PFSK-1 (cell line): Measurements from ENCODE around the gene NEGR1.

Experiments
- FOXP2 ChIP-seq: optimal IDR thresholded peaks from 2 replicates; pipeline ENCODE3; 2011; ENCODE audit warnings: borderline replicate concordance, control low read depth, inconsistent platforms; ENCODE audit not compliant: insufficient read depth; ENCODE audit errors: extremely low read length, extremely low read depth
- POLR2AphosphoS5 ChIP-seq: IDR thresholded peaks from 2 replicates; pipeline ENCODE4 v1.6.1; 2012; ENCODE audit warnings: low read depth, mild to moderate bottlenecking, control low read depth, low read length, moderate library complexity
- SIN3A ChIP-seq: IDR thresholded peaks from 2 replicates; pipeline ENCODE4 v1.6.1; 2012; ENCODE audit warnings: mild to moderate bottlenecking, low read length, moderate library complexity, borderline replicate concordance; ENCODE audit not compliant: insufficient read depth
- TAF1 ChIP-seq: IDR thresholded peaks from 2 replicates; pipeline ENCODE4 v1.6.1; 2012; ENCODE audit warnings: low read length, control low read depth, borderline replicate concordance; ENCODE audit not compliant: insufficient read depth
- TF ChIP-seq, protein P1 (sequence below), 2 experiments: IDR thresholded peaks; 2 replicates each; pipeline versions ENCODE4 v1.6.1 to v1.8.0; 2011 to 2012; ENCODE audit warnings: low read depth in 2 of 2, low read length in 2 of 2, control low read depth in 1 of 2, inconsistent platforms in 1 of 2, mild to moderate bottlenecking in 1 of 2, moderate library complexity in 1 of 2; ENCODE audit not compliant: insufficient read depth in 1 of 2

NEGR1 gene

GRCh38 chr1:71785450-71785849, 496.9 kb downstream of the NEGR1 start:
- TF ChIP-seq POLR2AphosphoS5 (no peak), TAF1 (no peak), FOXP2 (no peak), SIN3A (no peak)
- TF ChIP-seq, protein P1, sequence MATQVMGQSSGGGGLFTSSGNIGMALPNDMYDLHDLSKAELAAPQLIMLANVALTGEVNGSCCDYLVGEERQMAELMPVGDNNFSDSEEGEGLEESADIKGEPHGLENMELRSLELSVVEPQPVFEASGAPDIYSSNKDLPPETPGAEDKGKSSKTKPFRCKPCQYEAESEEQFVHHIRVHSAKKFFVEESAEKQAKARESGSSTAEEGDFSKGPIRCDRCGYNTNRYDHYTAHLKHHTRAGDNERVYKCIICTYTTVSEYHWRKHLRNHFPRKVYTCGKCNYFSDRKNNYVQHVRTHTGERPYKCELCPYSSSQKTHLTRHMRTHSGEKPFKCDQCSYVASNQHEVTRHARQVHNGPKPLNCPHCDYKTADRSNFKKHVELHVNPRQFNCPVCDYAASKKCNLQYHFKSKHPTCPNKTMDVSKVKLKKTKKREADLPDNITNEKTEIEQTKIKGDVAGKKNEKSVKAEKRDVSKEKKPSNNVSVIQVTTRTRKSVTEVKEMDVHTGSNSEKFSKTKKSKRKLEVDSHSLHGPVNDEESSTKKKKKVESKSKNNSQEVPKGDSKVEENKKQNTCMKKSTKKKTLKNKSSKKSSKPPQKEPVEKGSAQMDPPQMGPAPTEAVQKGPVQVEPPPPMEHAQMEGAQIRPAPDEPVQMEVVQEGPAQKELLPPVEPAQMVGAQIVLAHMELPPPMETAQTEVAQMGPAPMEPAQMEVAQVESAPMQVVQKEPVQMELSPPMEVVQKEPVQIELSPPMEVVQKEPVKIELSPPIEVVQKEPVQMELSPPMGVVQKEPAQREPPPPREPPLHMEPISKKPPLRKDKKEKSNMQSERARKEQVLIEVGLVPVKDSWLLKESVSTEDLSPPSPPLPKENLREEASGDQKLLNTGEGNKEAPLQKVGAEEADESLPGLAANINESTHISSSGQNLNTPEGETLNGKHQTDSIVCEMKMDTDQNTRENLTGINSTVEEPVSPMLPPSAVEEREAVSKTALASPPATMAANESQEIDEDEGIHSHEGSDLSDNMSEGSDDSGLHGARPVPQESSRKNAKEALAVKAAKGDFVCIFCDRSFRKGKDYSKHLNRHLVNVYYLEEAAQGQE (IDR thresholded peaks at IDR 0.05; ENCODE audit: insufficient read depth in 1 of 2, low read depth in 2 of 2, low read length in 2 of 2): no peak

DNA sequence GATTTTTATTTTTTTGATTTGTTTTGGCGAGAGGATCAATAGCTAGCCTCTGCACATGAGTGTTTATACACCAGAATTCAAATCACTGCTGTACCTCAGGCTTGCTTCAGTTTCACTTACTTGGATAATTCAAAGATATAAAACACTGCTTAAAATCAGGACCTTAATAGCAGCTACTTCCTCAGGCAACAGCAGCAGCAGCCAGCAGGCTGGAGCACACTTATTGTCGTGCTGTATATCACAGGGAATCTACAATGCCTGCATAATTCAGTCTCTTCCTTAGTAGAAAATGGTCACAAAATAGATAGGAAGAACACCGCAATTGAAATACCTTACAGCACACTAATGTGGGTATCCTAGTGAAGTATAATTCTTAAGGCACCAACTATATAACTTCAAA, 497.3 kb downstream of the NEGR1 start:
- TF ChIP-seq POLR2AphosphoS5: no peak
- no peak for TF ChIP-seq TAF1
- TF ChIP-seq FOXP2: no peak
- TF ChIP-seq, protein P1 (IDR thresholded peaks at IDR 0.05; ENCODE audit: insufficient read depth in 1 of 2, low read depth in 2 of 2, low read length in 2 of 2): no peak
- TF ChIP-seq SIN3A: no peak

- TF ChIP-seq POLR2AphosphoS5: no peak
- no peak for TF ChIP-seq TAF1
- TF ChIP-seq SIN3A: no peak
- TF ChIP-seq, protein P1 (IDR thresholded peaks at IDR 0.05; ENCODE audit: insufficient read depth in 1 of 2, low read depth in 2 of 2, low read length in 2 of 2): no peak
- TF ChIP-seq FOXP2: no peak
Observed at GRCh38 chr1:71784241-71784640, 498.1 kb downstream of the NEGR1 start.

- no peak for TF ChIP-seq FOXP2
- no peak for TF ChIP-seq TAF1
- TF ChIP-seq POLR2AphosphoS5: no peak
- TF ChIP-seq SIN3A: no peak
Observed at GRCh38 chr1:71783071-71783470, 499.3 kb downstream of the NEGR1 start.

DNA sequence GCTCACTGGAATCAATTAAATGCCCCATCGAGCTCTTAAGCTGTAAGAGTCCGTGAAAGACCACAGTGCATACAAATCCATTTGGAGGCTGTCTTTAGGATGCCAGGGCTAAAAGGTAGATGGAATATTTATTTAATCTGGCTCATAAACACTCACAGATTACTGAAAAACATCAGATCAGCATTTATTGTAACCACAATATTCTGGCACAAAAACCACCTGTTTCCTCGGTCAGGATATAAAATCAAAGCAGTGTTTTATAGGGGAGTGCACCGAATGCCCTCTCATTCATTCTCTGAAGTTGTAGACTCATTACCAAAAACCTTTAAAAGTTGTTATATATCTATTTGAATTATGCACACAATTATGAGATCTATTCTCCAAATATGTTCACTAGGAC, 500.9 kb downstream of the NEGR1 start:
- TF ChIP-seq SIN3A (no peak), POLR2AphosphoS5 (no peak)
- TF ChIP-seq, protein P1 (IDR thresholded peaks at IDR 0.05; ENCODE audit: insufficient read depth in 1 of 2, low read depth in 2 of 2, low read length in 2 of 2): no peak
